GM18907 (cell line): Measurements from ENCODE around the gene EME2.

ENCODE experiments used
- ATAC-seq: cut with Tn5 transposase; IDR thresholded peaks from one replicate; pipeline ENCODE4 v1.9.1; 2021; ENCODE audit warnings: mild to moderate bottlenecking, moderate library complexity; ENCODE audit not compliant: unreplicated experiment

EME2 gene

GRCh38 chr16:1745181-1745899, 27.3 kb upstream of the EME2 start:
- ATAC-seq: no peak

GRCh38 chr16:1745900-1746692, 26.5 kb upstream of the EME2 start:
- no peak for ATAC-seq

DNA sequence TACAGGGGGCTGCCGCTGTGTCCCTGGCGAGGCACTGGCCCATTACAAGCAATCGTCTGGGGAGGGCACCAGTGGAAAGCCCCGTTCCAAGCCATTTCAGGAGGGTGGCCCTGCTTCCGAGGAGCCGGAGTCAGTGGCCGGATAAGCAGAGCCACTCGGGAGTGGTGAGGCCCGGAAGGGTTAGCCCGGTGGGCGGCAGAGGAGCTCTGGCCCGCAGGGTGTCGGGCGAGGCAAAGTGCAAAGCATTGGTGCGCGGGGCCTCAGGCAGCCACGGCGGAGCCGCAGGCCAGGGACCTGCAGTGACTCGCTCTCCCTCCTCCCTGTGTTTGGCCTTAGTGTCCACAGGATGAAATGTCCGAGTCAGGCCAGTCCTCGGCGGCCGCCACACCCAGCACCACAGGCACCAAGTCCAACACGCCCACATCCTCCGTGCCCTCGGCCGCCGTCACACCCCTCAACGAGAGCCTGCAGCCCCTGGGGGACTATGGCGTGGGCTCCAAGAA, 25.9 kb upstream of the EME2 start:
- no peak for ATAC-seq

GRCh38 chr16:1747934-1748333, 24.7 kb upstream of the EME2 start:
- no peak for ATAC-seq

GRCh38 chr16:1749152-1750117, 23.2 kb upstream of the EME2 start:
- ATAC-seq: no peak

GRCh38 chr16:1751946-1752345, 20.7 kb upstream of the EME2 start:
- no peak for ATAC-seq

DNA sequence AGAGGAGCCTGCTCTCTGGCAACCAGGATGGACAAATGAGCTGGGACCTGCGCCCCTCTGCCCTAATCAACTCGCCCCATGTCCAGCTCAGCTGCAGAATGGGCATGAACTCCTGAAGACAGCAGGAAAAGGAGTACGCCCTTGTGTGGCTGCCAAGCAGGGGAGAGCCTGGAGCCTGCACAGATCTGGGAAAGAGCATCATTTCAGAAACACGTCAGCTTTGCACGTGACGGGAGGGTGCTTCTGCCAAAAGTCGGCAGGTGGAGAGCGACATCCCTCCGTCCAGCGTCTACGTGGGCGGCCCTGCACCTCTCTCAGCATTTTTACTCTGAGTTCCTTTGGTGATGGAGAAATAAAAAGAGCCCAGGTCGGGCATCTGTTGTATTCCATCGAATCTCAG, 19.8 kb upstream of the EME2 start:
- no peak for ATAC-seq

- no peak for ATAC-seq
Observed at GRCh38 chr16:1754204-1754603, 18.4 kb upstream of the EME2 start.

DNA sequence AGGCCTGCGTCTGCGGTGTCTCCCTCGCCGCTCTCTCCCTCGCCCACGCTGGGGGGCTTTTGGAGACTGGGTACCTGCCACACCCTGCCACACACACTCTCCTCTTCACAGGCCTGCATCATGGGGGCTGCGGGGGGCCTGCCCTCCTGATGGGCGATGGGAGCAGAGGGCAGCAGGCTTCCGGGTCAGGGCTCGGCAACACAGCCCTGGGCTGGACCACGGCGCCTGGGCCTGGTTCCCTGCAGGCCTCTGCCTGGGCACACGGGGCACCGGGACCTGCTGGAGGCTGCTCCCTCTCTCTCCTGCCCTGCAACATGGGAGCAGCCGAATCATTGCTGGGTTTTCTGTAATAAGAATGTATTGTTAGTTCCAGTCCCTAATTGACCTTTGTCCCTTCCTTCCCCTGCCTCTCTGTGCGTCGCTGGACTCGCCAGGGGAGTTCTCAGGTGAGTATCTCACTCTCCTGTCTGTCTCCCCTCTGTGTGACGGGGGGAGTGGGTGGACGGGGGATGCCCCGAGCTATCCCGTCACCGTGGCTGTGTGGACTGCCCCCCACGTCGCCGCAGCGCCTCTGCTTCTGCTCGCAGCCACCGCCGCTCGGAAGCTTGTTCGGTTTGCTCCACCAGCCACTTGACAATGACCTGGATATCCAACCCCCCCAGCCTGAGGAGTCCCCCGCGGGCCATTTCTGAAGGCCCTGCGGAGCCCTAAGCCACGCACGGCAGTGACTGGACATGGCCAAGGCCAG, 14.7 kb upstream of the EME2 start:
- no peak for ATAC-seq

- ATAC-seq: no peak
Observed at GRCh38 chr16:1758923-1759322, 13.7 kb upstream of the EME2 start.

DNA sequence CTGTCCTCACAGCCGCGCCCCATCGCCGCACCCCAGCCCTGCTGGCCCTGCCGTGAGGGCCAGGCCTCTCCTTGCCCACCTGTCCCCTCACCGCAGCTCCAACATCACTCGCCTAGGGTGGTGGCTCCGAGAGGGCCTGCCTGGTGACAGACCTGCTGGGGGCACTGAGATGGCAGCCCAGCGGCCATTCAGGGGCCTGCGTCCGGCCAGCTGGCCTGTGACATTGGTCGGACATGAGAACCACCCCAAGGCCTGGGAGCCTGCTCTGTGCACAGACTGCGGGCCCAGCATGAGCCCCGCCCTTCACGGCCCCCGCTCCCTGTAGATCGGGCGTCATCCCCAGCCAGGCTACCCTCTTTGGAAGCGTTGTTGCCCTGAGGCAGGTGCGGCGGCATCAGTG, 13.1 kb upstream of the EME2 start:
- no peak for ATAC-seq

DNA sequence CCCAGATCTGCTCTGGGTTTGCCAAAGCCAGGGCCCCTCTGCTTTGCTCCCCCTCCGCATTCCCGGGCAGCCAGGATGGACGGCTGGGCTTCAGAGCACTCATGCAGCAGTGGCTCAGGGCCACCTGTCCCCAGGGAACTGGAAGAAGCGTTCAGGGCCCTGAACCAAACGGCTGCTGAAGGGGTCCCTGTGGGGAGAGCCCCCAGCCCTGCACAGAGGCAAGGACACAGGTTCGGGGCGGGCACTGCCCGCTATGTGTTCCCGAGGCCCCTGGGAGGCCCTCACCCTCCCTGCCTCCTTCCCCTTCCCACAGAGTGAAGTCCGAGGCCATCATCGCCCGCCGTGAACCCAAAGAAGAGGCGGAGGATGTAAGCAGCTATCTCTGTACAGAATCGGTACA, 11.7 kb upstream of the EME2 start:
- ATAC-seq: no peak

GRCh38 chr16:1761751-1762150, 10.9 kb upstream of the EME2 start:
- no peak for ATAC-seq

GRCh38 chr16:1762196-1762878, 10.3 kb upstream of the EME2 start:
- ATAC-seq: no peak

DNA sequence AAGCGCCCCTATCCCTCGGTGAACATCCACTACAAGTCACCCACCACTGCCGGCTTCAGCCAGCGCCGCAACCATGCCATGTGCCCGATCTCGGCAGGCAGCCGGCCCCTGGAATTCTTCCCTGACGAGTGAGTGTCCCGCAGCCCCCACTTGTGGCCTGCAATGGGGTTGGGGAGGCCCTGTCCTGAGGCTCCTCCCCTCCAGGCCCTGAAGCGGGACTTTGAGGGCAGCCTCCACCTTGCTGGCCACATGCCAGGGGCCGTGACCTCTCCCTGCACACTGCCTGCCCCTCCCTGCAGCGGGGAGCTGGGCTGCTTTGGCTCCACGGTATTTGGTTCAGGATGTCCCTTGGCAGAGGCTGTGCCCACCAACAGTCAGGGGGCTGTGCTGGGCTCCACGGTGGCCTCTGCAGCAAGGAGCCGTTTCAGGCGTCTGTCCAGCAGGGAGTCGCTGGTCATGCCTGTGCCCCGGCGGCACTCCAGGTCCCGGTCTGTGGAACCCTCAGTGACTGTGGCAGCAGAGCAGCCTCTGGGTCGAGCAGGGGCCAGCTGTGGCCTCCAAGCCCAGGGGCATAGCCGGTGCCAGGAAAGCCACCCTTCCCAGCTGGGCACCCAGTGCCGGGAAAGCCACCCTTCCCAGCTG, 9.6 kb upstream of the EME2 start:
- ATAC-seq: no peak

GRCh38 chr16:1763521-1764511, 8.8 kb upstream of the EME2 start:
- no peak for ATAC-seq

DNA sequence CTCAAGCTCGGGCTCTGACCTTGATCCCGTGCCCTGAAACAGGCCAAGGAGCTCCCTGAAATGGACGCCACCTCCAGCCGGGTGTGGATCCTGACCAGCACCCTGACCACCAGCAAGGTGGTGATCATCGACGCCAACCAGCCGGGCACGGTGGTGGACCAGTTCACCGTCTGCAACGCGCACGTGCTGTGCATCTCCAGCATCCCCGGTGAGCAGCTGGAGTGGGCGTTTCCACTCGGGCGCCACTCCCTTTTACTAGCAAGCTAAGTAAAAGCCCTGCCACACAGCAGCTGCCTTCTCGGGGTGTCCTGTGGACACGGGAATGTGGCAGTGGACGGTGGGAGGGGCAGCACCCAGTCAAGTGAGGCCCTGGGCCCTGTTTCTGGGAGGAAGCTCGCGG, 7.6 kb upstream of the EME2 start:
- ATAC-seq: no peak

DNA sequence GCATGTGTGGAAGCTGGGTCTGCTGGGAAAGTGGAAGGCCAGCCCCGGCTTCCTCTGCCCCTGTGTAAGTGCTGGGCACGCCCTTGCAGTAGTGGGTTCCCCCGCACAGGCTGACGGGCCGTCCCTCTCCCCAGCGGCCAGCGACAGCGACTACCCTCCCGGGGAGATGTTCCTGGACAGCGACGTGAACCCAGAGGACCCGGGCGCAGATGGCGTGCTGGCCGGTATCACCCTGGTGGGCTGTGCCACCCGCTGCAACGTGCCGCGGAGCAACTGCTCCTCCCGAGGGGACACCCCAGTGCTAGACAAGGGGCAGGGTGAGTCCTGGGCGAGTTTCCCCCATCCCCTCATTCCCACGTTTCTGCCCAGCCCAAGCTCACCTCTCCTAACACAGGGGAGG, 6.8 kb upstream of the EME2 start:
- no peak for ATAC-seq
